ENCODE data around the gene CNOT11. TPM values are rescaled to one million over a fixed set of nuclear protein-coding genes. Genes with fewer than 3 reads are reported as not detected.

CNOT11 gene
- polyA plus RNA-seq, 1 experiment = 63.0 TPM

DNA sequence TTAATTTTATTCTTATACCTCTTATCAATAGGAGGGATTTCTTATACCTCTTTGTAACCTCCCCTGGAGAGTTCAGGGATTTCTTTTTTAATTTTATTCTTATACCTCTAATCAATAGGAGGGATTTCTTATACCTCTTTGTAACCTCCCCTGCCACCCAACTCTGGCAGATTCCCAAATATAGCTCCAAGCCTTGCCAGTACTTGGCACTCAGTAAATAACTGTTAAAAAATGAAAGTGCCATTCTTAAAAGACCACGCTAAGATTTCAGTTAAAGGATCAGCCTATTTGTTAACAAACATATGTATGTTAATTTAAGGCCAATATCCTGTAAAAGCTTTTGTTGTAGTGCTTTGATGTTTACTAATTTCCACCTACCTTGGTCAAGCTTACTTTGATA, 51.0 kb downstream of the CNOT11 start:
- no peak for TF ChIP-seq CTCF (IDR thresholded peaks at IDR 0.05; ENCODE audit: insufficient read depth, low read depth, low read length)
- POLR2A ChIA-PET = no interaction called here
- Histone ChIP-seq H3K36me3 (ENCODE audit: control insufficient read depth, insufficient read depth, low read length) (peaks cover 2% of the 10 kb centered on the region; the same call in 1 of the 2 replicates), H3K4me3 (ENCODE audit: low read depth, low read length) (no peak overlapping the region), H3K27me3 (ENCODE audit: control insufficient read depth, insufficient read depth, low read length) (no peaks in the 10 kb centered on the region)
- CTCF ChIA-PET = no interaction called here
- DNase-seq (ENCODE audit: low read depth) = no peak

- TF ChIP-seq CTCF (IDR thresholded peaks at IDR 0.05; ENCODE audit: insufficient read depth, low read depth, low read length) = no peak
- Histone ChIP-seq H3K27me3 (ENCODE audit: control insufficient read depth, insufficient read depth, low read length) (no peaks in the 10 kb centered on the region), H3K36me3 (ENCODE audit: control insufficient read depth, insufficient read depth, low read length) (peaks cover 2% of the 10 kb centered on the region; the same call in 1 of the 2 replicates), H3K4me3 (ENCODE audit: low read depth, low read length) (no peak overlapping the region)
- no peak for DNase-seq (ENCODE audit: low read depth)
- ChIA-PET POLR2A (no interaction called here), CTCF (no interaction called here)
Observed at GRCh38 chr2:101305035-101305434, 52.3 kb downstream of the CNOT11 start.

DNA sequence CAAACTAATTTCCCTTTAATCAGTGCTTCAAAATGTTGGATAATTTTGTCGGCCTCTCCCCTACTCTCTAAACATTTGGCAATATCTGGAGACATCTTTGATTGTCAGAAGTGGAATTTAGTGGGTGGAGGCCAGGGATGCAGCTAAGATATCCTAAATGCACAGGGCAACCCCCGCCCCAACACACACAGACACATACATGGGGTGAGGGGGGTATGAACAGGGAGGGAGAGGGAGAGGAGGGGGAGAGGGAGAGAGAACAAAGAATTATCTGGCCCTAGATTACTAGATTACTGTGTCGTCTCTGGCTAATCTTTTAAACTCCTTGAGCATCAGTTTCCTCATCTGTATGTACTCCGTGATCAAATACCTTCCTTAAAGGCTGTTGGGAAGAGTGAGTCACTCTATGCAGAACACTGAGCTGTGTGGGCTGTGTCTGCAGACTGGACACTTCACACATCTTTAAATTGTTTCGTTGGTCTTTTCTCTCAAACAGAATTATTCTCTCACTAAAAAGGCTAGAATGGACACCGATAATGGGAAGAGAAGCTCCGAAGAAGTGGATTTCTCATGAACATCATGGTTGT, 52.9 kb downstream of the CNOT11 start:
- no peak for TF ChIP-seq CTCF (IDR thresholded peaks at IDR 0.05; ENCODE audit: insufficient read depth, low read depth, low read length)
- POLR2A ChIA-PET = interaction anchor here (0.5 kb wide), 1 partner anchor 10 kb away, joined by 4 read pairs; no protein-coding TSS in a partner anchor
- no peaks in the 10 kb centered on the region for H3K27me3 ChIP-seq (ENCODE audit: control insufficient read depth, insufficient read depth, low read length)
- CTCF ChIA-PET = no interaction called here
- DNase-seq (ENCODE audit: low read depth) = no peak
- H3K36me3 ChIP-seq (ENCODE audit: control insufficient read depth, insufficient read depth, low read length) = peaks cover 2% of the 10 kb centered on the region; the same call in 1 of the 2 replicates
- H3K4me3 ChIP-seq (ENCODE audit: low read depth, low read length) = peak overlapping the region; percentile 92

- H3K27me3 ChIP-seq (ENCODE audit: control insufficient read depth, insufficient read depth, low read length) = no peaks in the 10 kb centered on the region
- H3K4me3 ChIP-seq (ENCODE audit: low read depth, low read length) = peak overlapping the region; percentile 92
- DNase-seq (ENCODE audit: low read depth) = no peak
- H3K36me3 ChIP-seq (ENCODE audit: control insufficient read depth, insufficient read depth, low read length) = peaks cover 2% of the 10 kb centered on the region; the same call in 1 of the 2 replicates
- TF ChIP-seq CTCF (IDR thresholded peaks at IDR 0.05; ENCODE audit: insufficient read depth, low read depth, low read length) = no peak
- ChIA-PET CTCF (no interaction called here), POLR2A (interaction anchor here (0.5 to 0.7 kb wide), 2 partner anchors 11 to 740 kb away, joined by 4 to 5 read pairs; no protein-coding TSS in a partner anchor)
Observed at GRCh38 chr2:101306410-101306809, 53.7 kb downstream of the CNOT11 start.

- no peak for DNase-seq (ENCODE audit: low read depth)
Observed at GRCh38 chr2:101307503-101307902, 54.8 kb downstream of the CNOT11 start.

More at GRCh38 chr2:101307503-101307902, 54.8 kb downstream of the CNOT11 start:
- CTCF ChIA-PET = no interaction called here
- H3K36me3 ChIP-seq (ENCODE audit: control insufficient read depth, insufficient read depth, low read length) = peaks cover 2% of the 10 kb centered on the region; the same call in 1 of the 2 replicates
- peak overlapping the region; percentile 92 for H3K4me3 ChIP-seq (ENCODE audit: low read depth, low read length)
- no peaks in the 10 kb centered on the region for H3K27me3 ChIP-seq (ENCODE audit: control insufficient read depth, insufficient read depth, low read length)
- POLR2A ChIA-PET = no interaction called here
- no peak for TF ChIP-seq CTCF (IDR thresholded peaks at IDR 0.05; ENCODE audit: insufficient read depth, low read depth, low read length)

All from BJ (cell line).